Stimulated activated naive B cell treated with anti-CD40 and anti-IgM and Interleukin-4, amounts not matched to agents 10 μg/mL and 1 μg/mL and 100 μg/mL, for 72 hours (primary cell): Measurements from ENCODE around the gene PCDH7.
A peak's percentile ranks its signal among the peaks of the same experiment; 100 is the strongest.

ENCODE experiments used
- ATAC-seq, 2 donors: fragments of 150-1000 bp; cut with Tn5 transposase; replicated peaks; 2 replicates each; pipeline ENCODE4 v1.10.0; 2021; ENCODE audit warnings: moderate library complexity in 1 of 2
- DNase-seq: peaks from one replicate; pipeline ENCODE4 v3.0.0; 2021
- H3K27ac Mint-ChIP-seq: one replicate; pipeline ENCODE4 v1.8.0; 2022; ENCODE audit warnings: mild to moderate bottlenecking, mixed read lengths
- H3K27me3 Mint-ChIP-seq, 2 donors: one replicate each; pipeline ENCODE4 v1.8.0; 2022; ENCODE audit warnings: mixed read lengths in 2 of 2
- H3K36me3 Mint-ChIP-seq, 2 donors: one replicate each; pipeline ENCODE4 v1.8.0; 2022; ENCODE audit warnings: mixed read lengths in 2 of 2, mild to moderate bottlenecking in 1 of 2
- H3K4me1 Mint-ChIP-seq, 2 donors: one replicate each; pipeline ENCODE4 v1.8.0; 2022; ENCODE audit warnings: mixed read lengths in 2 of 2, mild to moderate bottlenecking in 1 of 2
- H3K4me3 Mint-ChIP-seq, 2 donors: one replicate each; pipeline ENCODE4 v1.8.0; 2022; ENCODE audit warnings: mild to moderate bottlenecking in 2 of 2, mixed read lengths in 2 of 2, moderate library complexity in 1 of 2
- H3K9me3 Mint-ChIP-seq, 2 donors: one replicate each; pipeline ENCODE4 v1.8.0; 2022; ENCODE audit warnings: mixed read lengths in 2 of 2, mild to moderate bottlenecking in 1 of 2

Gene PCDH7

DNA sequence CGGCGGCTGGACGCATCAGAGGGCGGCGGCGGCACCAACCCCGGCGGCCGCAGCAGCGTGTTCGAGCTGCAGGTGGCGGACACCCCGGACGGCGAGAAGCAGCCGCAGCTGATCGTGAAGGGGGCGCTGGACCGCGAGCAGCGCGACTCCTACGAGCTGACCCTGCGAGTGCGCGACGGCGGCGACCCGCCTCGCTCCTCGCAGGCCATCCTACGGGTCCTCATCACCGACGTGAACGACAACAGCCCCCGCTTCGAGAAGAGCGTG is 1.9 kb downstream of the PCDH7 start:
- H3K27me3 Mint-ChIP-seq = peaks cover 62 to 65% of the 10 kb centered on the region in 2 donors
- H3K4me3 Mint-ChIP-seq = peak overlapping the region in 1 of 2 donors; percentile 28
- H3K27ac Mint-ChIP-seq = no peak overlapping the region
- no peaks in the 10 kb centered on the region for H3K9me3 Mint-ChIP-seq
- H3K4me1 Mint-ChIP-seq = peaks cover 18 to 38% of the 10 kb centered on the region in 2 donors
- peaks cover 3 to 14% of the 10 kb centered on the region in 2 donors for H3K36me3 Mint-ChIP-seq
- ATAC-seq (no peak), DNase-seq (no peak)

DNA sequence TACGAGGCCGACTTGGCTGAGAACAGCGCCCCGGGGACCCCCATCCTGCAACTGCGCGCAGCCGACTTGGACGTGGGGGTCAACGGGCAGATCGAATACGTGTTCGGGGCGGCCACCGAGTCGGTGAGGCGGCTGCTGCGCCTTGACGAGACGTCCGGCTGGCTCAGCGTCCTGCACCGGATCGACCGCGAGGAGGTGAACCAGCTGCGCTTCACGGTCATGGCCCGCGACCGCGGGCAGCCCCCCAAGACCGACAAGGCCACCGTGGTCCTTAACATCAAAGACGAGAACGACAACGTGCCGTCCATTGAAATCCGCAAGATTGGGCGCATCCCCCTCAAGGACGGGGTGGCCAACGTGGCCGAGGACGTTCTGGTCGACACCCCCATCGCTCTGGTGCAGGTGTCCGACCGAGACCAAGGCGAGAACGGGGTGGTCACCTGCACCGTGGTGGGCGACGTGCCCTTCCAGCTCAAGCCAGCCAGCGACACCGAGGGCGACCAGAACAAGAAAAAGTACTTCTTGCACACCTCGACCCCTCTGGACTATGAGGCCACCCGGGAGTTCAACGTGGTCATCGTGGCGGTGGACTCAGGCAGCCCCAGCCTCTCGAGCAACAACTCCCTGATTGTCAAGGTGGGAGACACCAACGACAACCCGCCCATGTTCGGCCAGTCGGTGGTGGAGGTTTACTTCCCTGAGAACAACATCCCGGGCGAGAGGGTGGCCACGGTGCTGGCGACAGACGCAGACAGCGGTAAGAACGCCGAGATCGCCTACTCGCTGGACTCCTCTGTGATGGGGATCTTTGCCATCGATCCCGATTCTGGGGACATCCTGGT is 2.4 kb downstream of the PCDH7 start:
- Mint-ChIP-seq H3K4me3 (peak overlapping the region; percentile 13 to 28), H3K27ac (peak overlapping the region; percentile 78), H3K9me3 (no peaks in the 10 kb centered on the region), H3K27me3 (peaks cover 57 to 59% of the 10 kb centered on the region in 2 donors), H3K36me3 (peaks cover 0 to 10% of the 10 kb centered on the region in 2 donors), H3K4me1 (peaks cover 14 to 32% of the 10 kb centered on the region in 2 donors)
- ATAC-seq = no peak
- DNase-seq = no peak

DNA sequence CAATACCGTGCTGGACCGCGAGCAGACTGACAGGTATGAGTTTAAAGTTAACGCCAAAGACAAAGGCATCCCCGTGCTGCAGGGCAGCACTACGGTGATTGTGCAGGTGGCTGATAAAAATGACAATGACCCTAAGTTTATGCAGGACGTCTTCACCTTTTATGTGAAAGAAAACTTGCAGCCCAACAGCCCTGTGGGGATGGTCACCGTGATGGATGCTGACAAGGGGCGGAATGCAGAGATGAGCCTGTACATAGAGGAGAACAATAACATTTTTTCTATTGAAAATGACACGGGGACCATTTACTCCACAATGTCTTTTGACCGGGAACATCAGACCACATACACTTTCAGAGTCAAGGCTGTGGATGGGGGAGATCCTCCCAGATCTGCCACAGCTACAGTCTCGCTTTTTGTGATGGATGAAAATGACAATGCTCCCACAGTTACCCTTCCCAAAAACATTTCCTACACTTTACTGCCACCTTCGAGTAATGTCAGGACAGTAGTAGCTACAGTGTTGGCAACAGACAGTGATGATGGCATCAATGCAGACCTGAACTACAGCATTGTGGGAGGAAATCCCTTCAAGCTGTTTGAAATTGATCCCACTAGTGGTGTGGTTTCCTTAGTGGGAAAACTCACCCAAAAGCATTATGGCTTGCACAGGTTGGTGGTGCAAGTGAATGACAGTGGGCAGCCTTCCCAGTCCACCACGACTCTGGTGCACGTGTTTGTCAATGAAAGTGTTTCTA is 3.2 kb downstream of the PCDH7 start:
- H3K4me1 Mint-ChIP-seq = peaks cover 11 to 25% of the 10 kb centered on the region in 2 donors
- H3K4me3 Mint-ChIP-seq = peak overlapping the region in 1 of 2 donors; percentile 13
- ATAC-seq (no peak), DNase-seq (no peak)
- H3K27ac Mint-ChIP-seq = peak overlapping the region; percentile 78
- H3K27me3 Mint-ChIP-seq = peaks cover 50 to 51% of the 10 kb centered on the region in 2 donors
- peaks cover 0 to 9% of the 10 kb centered on the region in 2 donors for H3K36me3 Mint-ChIP-seq
- H3K9me3 Mint-ChIP-seq = no peaks in the 10 kb centered on the region

DNA sequence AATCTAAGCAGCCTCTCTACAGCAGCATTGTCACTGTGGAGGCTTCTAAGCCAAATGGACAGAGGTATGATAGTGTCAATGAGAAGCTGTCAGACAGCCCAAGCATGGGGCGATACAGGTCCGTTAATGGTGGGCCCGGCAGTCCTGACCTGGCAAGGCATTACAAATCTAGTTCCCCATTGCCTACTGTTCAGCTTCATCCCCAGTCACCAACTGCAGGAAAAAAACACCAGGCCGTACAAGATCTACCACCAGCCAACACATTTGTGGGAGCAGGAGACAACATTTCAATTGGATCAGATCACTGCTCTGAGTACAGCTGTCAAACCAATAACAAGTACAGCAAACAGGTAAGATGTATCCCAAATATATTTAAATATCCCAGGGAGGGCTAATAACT is 4.1 kb downstream of the PCDH7 start:
- peaks cover 41 to 42% of the 10 kb centered on the region in 2 donors for H3K27me3 Mint-ChIP-seq
- ATAC-seq (no peak), DNase-seq (no peak)
- no peak overlapping the region for H3K27ac Mint-ChIP-seq
- H3K36me3 Mint-ChIP-seq = peaks cover 0 to 9% of the 10 kb centered on the region in 2 donors
- H3K4me1 Mint-ChIP-seq = peaks cover 9 to 19% of the 10 kb centered on the region in 2 donors
- no peaks in the 10 kb centered on the region for H3K9me3 Mint-ChIP-seq
- no peak overlapping the region for H3K4me3 Mint-ChIP-seq

DNA sequence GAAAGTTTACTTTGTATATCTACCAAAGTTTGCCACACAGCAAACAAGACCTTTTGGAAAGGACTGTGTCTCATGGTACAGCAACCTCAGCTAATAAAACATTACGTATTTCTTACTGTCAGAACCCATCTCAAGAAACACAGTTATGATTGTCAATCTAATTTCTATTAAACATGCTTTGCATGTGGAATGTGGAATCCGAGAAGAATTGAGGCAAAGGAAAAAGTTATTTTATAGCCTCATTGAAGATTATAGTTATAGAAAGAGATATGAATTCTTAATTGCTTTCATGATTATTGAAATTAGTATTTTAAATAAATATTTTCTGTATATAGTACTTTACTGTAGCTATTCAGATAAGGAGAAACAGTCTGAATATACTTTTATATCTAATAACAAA is 5.4 kb downstream of the PCDH7 start:
- Mint-ChIP-seq H3K27ac (no peak overlapping the region), H3K27me3 (peaks cover 28 to 29% of the 10 kb centered on the region in 2 donors), H3K4me1 (peaks cover 5 to 6% of the 10 kb centered on the region in 2 donors), H3K36me3 (peaks cover 0 to 4% of the 10 kb centered on the region in 2 donors), H3K9me3 (no peaks in the 10 kb centered on the region), H3K4me3 (no peak overlapping the region)
- DNase-seq = no peak
- ATAC-seq = no peak

DNA sequence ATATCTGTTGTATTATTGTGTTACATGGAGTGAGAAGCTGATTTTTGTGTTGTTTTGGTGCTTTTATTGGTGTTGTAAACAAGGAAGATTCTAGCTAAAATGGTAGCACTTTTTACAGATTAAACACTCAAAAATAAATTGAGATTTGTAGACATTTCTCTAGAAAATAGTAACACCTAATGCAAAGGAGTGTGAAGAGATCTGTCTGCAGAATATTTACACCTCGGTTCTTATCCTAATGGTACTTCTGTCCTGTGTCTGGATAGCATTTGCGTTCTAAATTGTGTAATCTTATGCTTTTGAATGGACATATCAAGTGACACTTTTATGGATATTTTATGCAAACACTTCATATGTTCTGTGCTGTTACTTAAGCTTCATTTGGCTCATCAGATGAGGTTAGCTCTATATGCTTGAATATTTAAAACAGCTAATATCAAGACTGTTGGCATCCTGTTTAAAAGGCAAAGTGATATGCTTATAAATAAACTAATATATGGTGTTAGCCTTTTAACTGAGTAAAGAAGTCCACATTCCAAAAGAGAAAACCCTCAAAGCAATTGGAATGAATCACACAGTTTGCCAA is 6.0 kb downstream of the PCDH7 start:
- H3K27ac Mint-ChIP-seq = no peak overlapping the region
- no peaks in the 10 kb centered on the region for H3K9me3 Mint-ChIP-seq
- H3K4me3 Mint-ChIP-seq = no peak overlapping the region

DNA sequence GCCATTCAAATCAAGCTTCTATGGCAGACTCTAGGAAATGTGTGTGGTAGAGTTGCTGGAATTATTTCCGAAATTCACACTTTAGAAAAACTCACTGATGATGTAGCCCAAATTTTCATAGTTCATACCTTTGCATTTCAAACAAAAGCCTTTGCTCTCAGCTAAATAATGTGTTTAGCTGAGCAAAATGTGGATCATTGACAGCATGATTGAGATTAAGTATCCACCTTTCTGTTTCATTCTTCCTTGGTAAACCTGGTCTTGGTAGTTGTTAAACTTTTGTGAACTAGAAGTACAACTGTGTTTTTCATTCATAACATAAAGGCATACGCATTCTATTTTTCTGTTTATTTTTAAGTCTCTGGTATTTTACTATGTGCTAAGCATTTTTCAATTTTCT is 7.2 kb downstream of the PCDH7 start:
- ATAC-seq (no peak), DNase-seq (no peak)
- Mint-ChIP-seq H3K4me3 (no peak overlapping the region), H3K27me3 (peaks cover 20 to 21% of the 10 kb centered on the region in 2 donors), H3K27ac (no peak overlapping the region), H3K9me3 (no peaks in the 10 kb centered on the region), H3K36me3 (no peaks in the 10 kb centered on the region), H3K4me1 (no peaks in the 10 kb centered on the region)

More for the DNA sequence above, 6.0 kb downstream of the PCDH7 start:
- H3K36me3 Mint-ChIP-seq = no peaks in the 10 kb centered on the region
- H3K4me1 Mint-ChIP-seq = no peaks in the 10 kb centered on the region
- no peak for DNase-seq
- ATAC-seq = no peak
- peaks cover 23% of the 10 kb centered on the region in 2 donors for H3K27me3 Mint-ChIP-seq

DNA sequence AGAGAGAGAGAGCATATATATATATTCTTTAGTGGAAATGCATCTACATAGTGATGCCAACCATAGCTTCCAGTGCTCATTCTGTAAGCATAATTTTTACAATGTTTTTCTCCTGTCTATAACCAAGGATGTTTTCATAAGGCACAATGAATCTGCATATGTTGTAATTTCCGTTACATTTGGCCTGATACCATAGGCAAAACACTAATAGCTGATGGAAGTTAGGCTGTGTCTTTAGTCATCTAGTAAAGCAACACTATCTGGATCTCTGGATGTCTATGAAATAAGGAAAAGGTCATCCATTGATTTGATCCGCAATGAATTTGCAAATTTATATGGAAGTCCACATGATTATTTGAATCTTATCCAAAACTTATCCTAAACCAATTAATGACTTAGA is 8.1 kb downstream of the PCDH7 start:
- H3K9me3 Mint-ChIP-seq = no peaks in the 10 kb centered on the region
- H3K4me3 Mint-ChIP-seq = no peak overlapping the region
- DNase-seq = no peak
- no peaks in the 10 kb centered on the region for H3K4me1 Mint-ChIP-seq
- H3K36me3 Mint-ChIP-seq = no peaks in the 10 kb centered on the region
- H3K27ac Mint-ChIP-seq = no peak overlapping the region
- H3K27me3 Mint-ChIP-seq = peaks cover 11 to 12% of the 10 kb centered on the region in 2 donors
- ATAC-seq = no peak

DNA sequence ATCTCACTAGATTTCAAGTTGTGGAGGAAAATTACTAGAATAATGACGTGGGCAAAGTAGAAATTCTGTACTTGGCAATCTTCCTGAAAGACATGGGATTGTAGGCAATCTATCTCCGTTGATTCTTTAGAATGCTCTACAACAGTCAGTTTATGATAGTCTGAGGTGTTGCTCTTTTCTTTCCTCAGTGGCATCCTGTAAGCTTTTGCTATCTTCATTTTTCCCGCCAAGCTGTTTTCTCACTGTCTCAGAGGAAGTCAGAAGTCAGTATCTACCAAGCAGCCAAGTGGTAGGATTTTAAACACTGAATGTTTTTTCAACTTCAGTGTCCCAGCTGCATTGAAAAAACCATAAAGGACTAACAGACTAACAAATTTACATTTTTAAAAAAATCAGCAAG is 23.7 kb downstream of the PCDH7 start:
- no peaks in the 10 kb centered on the region for H3K27me3 Mint-ChIP-seq
- no peaks in the 10 kb centered on the region for H3K9me3 Mint-ChIP-seq
- H3K4me1 Mint-ChIP-seq = no peaks in the 10 kb centered on the region
- ATAC-seq (no peak), DNase-seq (no peak)
- no peak overlapping the region for H3K27ac Mint-ChIP-seq
- no peak overlapping the region for H3K4me3 Mint-ChIP-seq
- no peaks in the 10 kb centered on the region for H3K36me3 Mint-ChIP-seq

DNA sequence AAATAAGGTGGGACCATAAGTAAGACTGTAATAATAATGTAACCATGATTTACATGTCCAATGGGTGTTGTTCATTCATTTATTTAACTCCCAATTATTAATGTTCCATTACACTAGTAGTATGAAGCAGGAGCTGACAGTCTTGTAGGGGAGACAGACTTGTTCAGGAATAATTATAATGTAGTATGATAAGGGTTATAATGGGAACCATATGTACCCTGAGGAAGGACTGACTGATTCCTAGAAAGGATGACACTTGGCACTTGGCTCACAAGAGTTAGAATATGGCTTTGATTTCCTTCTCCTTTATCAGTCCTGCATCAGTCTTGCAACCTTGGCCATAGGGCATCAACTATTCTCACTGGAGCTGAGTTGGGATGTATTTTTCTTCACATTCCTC is 24.2 kb downstream of the PCDH7 start:
- H3K4me1 Mint-ChIP-seq = no peaks in the 10 kb centered on the region
- no peaks in the 10 kb centered on the region for H3K9me3 Mint-ChIP-seq
- H3K36me3 Mint-ChIP-seq = no peaks in the 10 kb centered on the region
- ATAC-seq (no peak), DNase-seq (no peak)
- no peak overlapping the region for H3K4me3 Mint-ChIP-seq
- no peaks in the 10 kb centered on the region for H3K27me3 Mint-ChIP-seq
- no peak overlapping the region for H3K27ac Mint-ChIP-seq

DNA sequence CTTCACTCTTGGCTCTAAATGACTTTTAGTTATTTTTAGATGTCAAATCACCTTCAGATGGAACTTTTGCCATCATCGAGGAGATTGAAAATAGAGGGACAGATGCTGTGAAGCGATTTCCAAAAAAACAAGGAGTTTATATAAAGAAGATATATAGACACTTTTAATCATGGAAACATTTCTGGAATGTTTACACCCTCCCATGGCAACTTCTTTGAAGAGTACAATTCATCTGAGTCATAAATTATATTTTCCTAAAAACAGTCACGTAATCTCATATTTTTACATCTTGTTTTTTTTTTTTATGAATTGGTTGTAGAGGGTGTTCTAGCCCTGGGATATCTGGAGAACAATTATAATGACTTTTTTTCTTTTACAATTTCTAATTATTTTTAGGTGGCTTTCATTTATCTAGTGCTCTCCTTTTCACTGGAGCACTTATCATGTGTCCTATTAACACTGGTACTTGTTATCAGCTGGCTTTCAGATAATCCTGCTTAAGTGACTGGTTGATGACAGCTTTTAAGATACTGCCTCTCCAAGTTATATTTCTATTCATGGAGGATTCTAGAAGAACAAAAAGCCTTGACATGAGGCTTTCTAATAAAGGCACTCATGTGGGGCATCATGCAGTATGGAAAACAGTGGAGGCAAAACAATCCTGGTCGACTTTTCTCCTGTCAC is 24.9 kb downstream of the PCDH7 start:
- no peak overlapping the region for H3K27ac Mint-ChIP-seq
- DNase-seq = no peak

DNA sequence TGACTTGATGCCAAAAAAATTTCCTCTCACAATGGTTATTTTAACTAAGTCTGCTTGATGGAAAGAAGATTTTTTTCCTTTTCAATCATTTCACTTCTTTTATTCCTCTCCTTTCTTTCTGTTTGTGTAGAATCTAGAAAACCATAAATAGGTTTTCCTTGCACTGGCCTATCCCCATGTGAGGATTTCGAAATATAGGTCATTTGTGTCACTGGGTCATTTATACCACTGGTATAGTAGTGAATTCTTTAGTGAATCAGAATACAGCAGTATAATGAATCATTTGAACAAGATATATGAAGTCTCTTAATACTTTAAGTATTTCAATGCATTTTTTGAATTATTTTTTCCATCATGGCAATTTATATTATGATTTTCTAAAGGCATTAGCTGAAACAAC is 26.6 kb downstream of the PCDH7 start:
- Mint-ChIP-seq H3K4me3 (no peak overlapping the region), H3K4me1 (no peaks in the 10 kb centered on the region), H3K9me3 (no peaks in the 10 kb centered on the region), H3K27ac (no peak overlapping the region), H3K27me3 (no peaks in the 10 kb centered on the region), H3K36me3 (no peaks in the 10 kb centered on the region)
- DNase-seq = no peak
- no peak for ATAC-seq

More for the DNA sequence above, 24.9 kb downstream of the PCDH7 start:
- Mint-ChIP-seq H3K9me3 (no peaks in the 10 kb centered on the region), H3K4me1 (no peaks in the 10 kb centered on the region), H3K4me3 (no peak overlapping the region), H3K27me3 (no peaks in the 10 kb centered on the region), H3K36me3 (no peaks in the 10 kb centered on the region)
- ATAC-seq = no peak

DNA sequence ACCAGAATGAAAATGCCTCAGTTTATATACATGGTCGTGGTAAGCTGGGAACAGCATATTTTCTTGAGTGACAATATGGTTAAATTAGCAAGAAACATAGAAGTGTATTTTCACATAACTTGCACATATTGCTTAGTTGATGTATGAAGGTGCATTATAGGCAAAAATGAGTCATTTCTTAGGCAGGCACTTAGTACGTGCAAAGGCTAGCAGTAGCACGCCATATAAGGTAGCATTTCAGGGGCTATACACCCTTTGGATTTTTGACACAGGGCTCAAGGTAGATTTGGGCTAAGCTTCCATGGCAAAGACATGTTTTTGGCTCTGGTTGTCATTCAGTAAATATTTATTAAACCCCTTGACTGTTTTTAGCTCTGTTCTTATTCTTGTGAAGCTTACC is 33.1 kb downstream of the PCDH7 start:
- H3K4me1 Mint-ChIP-seq = no peaks in the 10 kb centered on the region
- DNase-seq (no peak), ATAC-seq (no peak)
- no peak overlapping the region for H3K4me3 Mint-ChIP-seq
- peaks cover 0 to 1% of the 10 kb centered on the region in 2 donors for H3K9me3 Mint-ChIP-seq
- no peak overlapping the region for H3K27ac Mint-ChIP-seq
- no peaks in the 10 kb centered on the region for H3K36me3 Mint-ChIP-seq
- no peaks in the 10 kb centered on the region for H3K27me3 Mint-ChIP-seq

DNA sequence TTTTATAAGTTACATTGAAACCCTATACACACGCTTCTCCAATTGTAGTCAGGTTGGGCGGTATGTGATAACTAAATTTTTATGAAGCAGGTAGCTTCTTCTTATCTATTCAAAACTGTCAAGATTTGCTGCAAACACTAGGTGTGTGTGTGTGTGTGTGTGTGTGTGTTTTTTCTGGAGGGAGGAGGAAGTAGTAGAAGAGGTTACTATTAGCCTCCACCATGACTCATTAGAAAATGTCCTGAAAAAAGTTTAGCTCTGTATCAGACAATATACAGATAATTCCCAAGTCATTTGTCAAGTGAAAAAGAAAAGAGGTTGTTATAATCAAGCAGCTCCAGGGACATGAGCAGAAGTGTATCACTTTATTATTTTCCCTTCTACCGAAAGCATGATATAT is 33.9 kb downstream of the PCDH7 start:
- Mint-ChIP-seq H3K27me3 (no peaks in the 10 kb centered on the region), H3K9me3 (peaks cover 0 to 1% of the 10 kb centered on the region in 2 donors), H3K4me1 (no peaks in the 10 kb centered on the region), H3K36me3 (no peaks in the 10 kb centered on the region), H3K27ac (no peak overlapping the region), H3K4me3 (no peak overlapping the region)
- no peak for ATAC-seq
- DNase-seq = no peak
